Skeletal muscle tissue (tissue), 4 donors: ENCODE data around the gene KXD1. TPM values are rescaled to one million over a fixed set of nuclear protein-coding genes. Genes with fewer than 3 reads are reported as not detected.

Experiments used
- H3K27ac ChIP-seq: one replicate; pipeline ENCODE4 v1.7.0; 2013; ENCODE audit warnings: mild to moderate bottlenecking, low read depth, low read length, inconsistent platforms
- H3K27me3 ChIP-seq, 3 donors: one replicate each; pipeline ENCODE4 v1.7.0; 2013; ENCODE audit warnings: low read length in 3 of 3; ENCODE audit not compliant: control insufficient read depth in 3 of 3, insufficient read depth in 3 of 3
- H3K36me3 ChIP-seq, 3 donors: one replicate each; pipeline ENCODE4 v1.7.0; 2013; ENCODE audit warnings: low read length in 3 of 3; ENCODE audit not compliant: control insufficient read depth in 3 of 3, insufficient read depth in 3 of 3
- H3K4me1 ChIP-seq, 3 donors: one replicate each; pipeline ENCODE4 v1.7.0; 2013; ENCODE audit warnings: low read length in 3 of 3, mild to moderate bottlenecking in 3 of 3; ENCODE audit not compliant: control insufficient read depth in 3 of 3, insufficient read depth in 3 of 3
- H3K4me3 ChIP-seq, 3 donors: one replicate each; pipeline ENCODE4 v1.7.0; 2013; ENCODE audit warnings: low read length in 3 of 3
- H3K9ac ChIP-seq, 3 donors: one replicate each; pipeline ENCODE4 v1.7.0; 2013; ENCODE audit warnings: low read length in 3 of 3, mild to moderate bottlenecking in 3 of 3, moderate library complexity in 2 of 3, low read depth in 1 of 3
- H3K9me3 ChIP-seq, 3 donors: one replicate each; pipeline ENCODE4 v1.7.0; 2013; ENCODE audit warnings: low read length in 3 of 3; ENCODE audit not compliant: control insufficient read depth in 3 of 3
- total RNA-seq: library from RNA; depleted of rRNA; stranded (reverse); fragments of >200 nt; gene quantifications from one replicate; pipeline ENCODE4 v1.2.3, GENCODE V29; 2014
- donor health status: Osteomylitis.

KXD1 gene
- 36.0 TPM for total RNA-seq

DNA sequence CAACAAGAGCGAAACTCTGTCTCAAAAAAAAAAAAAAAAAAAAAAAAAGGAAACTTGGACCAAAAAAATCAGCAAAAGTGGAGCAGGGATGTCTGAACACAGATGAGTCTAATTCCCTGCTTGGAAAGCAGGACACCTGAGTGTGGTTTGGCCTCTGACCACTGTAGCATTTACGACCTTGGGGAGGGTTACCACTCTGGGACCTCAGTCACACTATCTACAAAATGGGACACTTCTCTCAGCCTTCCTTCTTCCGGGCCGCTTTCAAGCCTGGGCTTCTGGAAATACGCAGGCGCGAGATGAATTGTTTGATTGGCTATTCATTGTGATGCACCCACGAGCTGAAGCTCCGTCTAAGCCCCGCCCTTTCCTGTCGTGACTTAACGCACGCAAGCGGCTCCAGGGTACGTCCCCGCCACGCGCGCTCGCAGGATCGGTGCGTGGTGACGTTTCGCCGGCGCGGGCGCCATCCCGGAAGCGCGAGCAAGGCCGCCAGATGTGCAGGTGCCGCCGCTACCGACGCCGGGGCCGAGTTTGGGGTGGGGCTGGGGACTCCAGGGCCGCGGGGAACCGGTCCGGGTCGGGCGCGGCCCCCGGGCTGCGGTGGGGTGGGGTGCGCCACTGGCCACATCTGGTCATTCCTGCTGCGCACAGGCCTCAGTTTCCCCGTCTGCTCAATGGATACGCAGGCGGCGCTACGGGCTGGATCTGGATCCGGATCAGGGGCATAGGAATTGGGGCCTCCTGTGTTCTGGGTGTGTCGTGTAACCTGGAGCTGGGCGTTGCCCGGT, at the start of gene KXD1:
TSS of gene KXD1 (plus strand) at position 460 of the 791 bp plus-strand sequence. CDS start 4,187 bp downstream, outside the sequence.
- H3K9me3 ChIP-seq, result no peaks in the 10 kb centered on the region
- H3K27ac ChIP-seq, result peak within 1 kb of the TSS; percentile 91
- peak within 1 kb of the TSS; percentile 91 to 94 (median 93) for H3K9ac ChIP-seq
- no peaks in the 10 kb centered on the region for H3K27me3 ChIP-seq
- H3K36me3 ChIP-seq, result peaks cover 0 to 1% (median 0%) of the 10 kb centered on the region in 3 donors
- H3K4me3 ChIP-seq, result peak within 1 kb of the TSS; percentile 89 to 96 (median 94)
- H3K4me1 ChIP-seq, result peaks cover 16 to 20% (median 19%) of the 10 kb centered on the region in 3 donors

GRCh38 chr19:18508585-18508984, 49.1 kb upstream of the KXD1 start:
- peaks cover 80 to 90% (median 83%) of the 10 kb centered on the region in 3 donors for H3K4me1 ChIP-seq
- no peaks in the 10 kb centered on the region for H3K9me3 ChIP-seq
- no peaks in the 10 kb centered on the region for H3K27me3 ChIP-seq

GRCh38 chr19:18510216-18510615, 47.5 kb upstream of the KXD1 start:
- Histone ChIP-seq H3K4me1 (peaks cover 78 to 90% (median 80%) of the 10 kb centered on the region in 3 donors), H3K27me3 (no peaks in the 10 kb centered on the region), H3K36me3 (no peaks in the 10 kb centered on the region), H3K9ac (peak overlapping the region; percentile 33 to 55 (median 50)), H3K9me3 (no peaks in the 10 kb centered on the region), H3K27ac (peak overlapping the region; percentile 80), H3K4me3 (no peak overlapping the region)

More at GRCh38 chr19:18508585-18508984, 49.1 kb upstream of the KXD1 start:
- peak overlapping the region; percentile 80 for H3K27ac ChIP-seq
- no peaks in the 10 kb centered on the region for H3K36me3 ChIP-seq
- H3K9ac ChIP-seq, result peak overlapping the region in 2 of 3 donors; percentile 43 to 57
- H3K4me3 ChIP-seq, result peak overlapping the region in 1 of 3 donors; percentile 11

DNA sequence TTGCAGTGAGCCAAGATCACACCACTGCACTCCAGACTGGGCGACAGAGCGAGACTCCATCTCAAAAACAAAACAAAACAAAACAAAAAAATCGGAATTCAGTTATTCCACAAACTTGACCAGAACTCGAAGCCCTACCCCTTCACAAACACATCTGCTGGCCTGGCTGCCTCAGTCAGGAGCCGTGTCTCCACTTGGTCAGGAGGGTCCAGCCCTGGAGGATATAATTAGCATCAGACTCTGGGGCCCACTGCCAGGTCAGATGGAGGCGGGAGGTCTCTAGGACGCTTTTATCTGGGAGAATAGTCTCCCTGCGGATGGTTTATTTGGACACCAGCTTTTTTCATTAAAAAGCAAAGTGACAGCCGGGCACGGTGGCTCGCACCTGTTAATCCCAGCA, 43.8 kb upstream of the KXD1 start:
- Histone ChIP-seq H3K9me3 (no peaks in the 10 kb centered on the region), H3K4me3 (no peak overlapping the region), H3K27me3 (no peaks in the 10 kb centered on the region), H3K4me1 (peaks cover 67 to 80% (median 67%) of the 10 kb centered on the region in 3 donors), H3K27ac (peak overlapping the region; percentile 75), H3K36me3 (no peaks in the 10 kb centered on the region), H3K9ac (no peak overlapping the region)

DNA sequence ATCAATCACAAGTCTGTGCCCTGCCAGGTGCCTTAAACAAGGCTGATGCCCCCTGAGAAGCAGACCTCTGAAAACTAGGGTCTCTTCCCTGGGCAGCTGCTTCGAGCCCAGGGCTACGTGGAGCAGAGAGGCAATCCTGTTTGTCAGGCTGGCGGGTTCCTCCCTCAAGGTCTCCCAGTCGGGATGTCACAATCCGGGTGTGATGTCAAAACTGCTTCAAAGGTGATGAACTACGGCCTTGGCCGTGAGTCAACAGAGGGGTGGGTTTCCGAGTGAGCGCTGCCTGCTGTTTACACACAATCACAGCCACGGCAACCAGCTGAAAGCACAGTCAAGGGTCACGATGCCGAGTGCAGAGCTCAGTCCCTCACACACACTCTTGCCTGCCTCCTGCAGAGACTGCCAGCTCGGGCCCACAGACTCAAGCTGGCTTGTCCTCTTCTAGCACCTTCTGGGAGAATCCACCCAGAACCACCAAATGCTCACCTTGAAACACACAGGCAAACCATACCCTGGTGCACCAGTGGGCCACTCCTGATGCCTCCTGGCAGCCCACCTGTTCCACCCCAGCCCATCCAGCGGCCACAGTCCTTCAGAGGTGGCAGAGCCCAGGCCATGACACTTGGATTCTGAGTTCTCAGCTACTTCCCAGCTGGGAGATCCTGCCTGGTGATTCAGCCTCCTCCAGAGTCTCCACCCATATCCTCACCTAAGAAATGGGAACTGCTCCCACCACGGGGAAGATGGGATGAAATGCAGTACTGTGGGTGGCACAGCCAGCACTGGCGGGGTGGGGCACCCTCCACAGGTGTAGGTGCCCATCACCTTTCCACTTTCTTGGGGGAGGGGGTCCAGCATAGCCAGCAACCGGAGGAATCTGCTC, 42.6 kb upstream of the KXD1 start:
- Histone ChIP-seq H3K36me3 (no peaks in the 10 kb centered on the region), H3K27me3 (no peaks in the 10 kb centered on the region), H3K9me3 (no peaks in the 10 kb centered on the region), H3K27ac (peak overlapping the region; percentile 75), H3K9ac (peak overlapping the region; percentile 34 to 60 (median 44)), H3K4me3 (peak overlapping the region in 1 of 3 donors; percentile 29), H3K4me1 (peaks cover 67 to 80% (median 67%) of the 10 kb centered on the region in 3 donors)

- Histone ChIP-seq H3K36me3 (no peaks in the 10 kb centered on the region), H3K27ac (peak overlapping the region; percentile 75), H3K4me1 (peaks cover 64 to 76% (median 65%) of the 10 kb centered on the region in 3 donors), H3K4me3 (no peak overlapping the region), H3K9me3 (no peaks in the 10 kb centered on the region), H3K27me3 (no peaks in the 10 kb centered on the region), H3K9ac (peak overlapping the region in 2 of 3 donors; percentile 25 to 42)
Observed at GRCh38 chr19:18515959-18516358, 41.7 kb upstream of the KXD1 start.

DNA sequence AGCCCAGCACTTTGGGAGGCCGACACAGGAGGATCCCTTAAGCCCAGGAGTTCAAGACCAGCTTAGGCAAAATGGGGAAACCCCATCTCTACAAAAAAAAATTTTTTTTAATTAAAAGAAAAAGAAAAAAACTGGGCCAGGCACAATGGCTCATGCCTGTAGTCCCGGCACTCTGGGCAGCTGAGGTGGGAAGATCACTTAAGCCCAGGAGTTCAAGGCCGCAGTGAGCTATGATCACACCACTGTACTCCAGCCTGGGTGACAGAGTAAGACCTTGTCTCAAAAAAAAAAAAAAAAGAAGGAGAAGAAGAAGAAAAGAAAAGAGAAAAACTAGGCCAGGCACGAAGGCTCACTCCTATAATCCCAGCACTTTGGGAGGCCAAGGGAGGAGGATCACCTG, 40.1 kb upstream of the KXD1 start:
- Histone ChIP-seq H3K27me3 (no peaks in the 10 kb centered on the region), H3K4me3 (no peak overlapping the region), H3K27ac (peak overlapping the region; percentile 100), H3K9me3 (no peaks in the 10 kb centered on the region), H3K9ac (no peak overlapping the region), H3K4me1 (peaks cover 62 to 69% (median 62%) of the 10 kb centered on the region in 3 donors), H3K36me3 (no peaks in the 10 kb centered on the region)

DNA sequence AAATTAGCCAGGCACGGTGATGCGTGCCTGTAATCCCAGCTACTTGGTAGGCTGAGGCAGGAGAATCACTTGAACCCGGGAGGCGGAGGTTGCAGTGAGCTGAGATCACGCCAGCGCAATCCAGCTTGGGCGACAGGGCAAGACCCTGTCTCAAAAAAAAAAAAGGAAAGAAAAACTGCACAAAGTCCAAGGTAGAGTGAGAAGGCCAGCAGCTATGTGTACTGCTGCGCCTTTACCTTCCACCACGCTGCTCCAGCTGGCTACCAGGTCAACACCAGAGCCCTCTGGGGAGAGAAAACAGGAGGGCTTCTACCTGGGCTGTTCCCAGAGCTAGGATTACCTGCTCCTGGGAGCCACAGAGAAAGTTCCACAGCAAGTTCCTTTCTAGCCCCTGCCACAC, 39.0 kb upstream of the KXD1 start:
- Histone ChIP-seq H3K4me1 (peaks cover 52 to 61% (median 54%) of the 10 kb centered on the region in 3 donors), H3K4me3 (no peak overlapping the region), H3K36me3 (no peaks in the 10 kb centered on the region), H3K9ac (peak overlapping the region in 2 of 3 donors; percentile 33 to 100), H3K27ac (peak overlapping the region; percentile 100), H3K27me3 (no peaks in the 10 kb centered on the region), H3K9me3 (no peaks in the 10 kb centered on the region)

DNA sequence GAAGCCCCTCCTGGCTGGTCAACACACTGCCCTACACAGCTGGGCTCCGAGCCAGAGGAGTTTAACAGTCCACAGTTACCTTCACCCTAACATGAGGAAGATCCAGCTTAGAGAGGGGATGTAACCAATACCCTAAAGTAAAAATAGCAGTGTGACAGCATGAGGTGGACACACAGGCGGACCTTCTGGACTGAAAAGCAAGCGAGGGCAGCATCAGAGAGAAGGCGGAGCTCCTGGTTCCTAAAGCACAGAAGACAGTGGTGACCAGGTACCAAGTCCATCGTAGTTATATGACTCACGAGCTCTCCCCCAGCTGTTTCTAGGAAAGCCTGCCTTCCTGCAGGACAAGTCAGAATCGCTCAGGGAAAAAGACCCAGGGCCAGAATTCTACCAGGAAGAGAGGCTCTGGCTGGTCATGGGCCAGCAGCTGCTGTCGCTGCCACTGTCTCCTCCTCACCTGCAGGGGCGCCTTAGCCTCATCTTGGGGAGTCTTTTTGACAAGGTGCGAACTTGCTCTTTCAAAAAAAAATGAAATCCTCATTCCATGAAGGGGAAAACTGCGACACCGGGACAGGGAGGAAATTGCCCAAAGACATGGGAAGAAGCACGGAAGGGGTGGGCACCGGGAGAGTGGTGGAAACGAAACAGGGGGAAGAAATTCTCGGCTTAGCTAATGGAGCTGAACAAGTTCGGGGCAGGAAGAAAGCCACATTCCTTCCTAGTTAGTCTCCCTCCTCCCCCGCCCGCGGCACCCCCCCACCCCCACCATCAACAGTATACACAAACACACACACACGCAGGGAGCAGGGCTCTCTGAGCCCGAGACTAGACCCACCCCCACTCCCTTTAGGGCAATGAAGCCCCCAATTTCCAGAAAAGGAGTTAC, 37.5 kb upstream of the KXD1 start:
- Histone ChIP-seq H3K9me3 (no peaks in the 10 kb centered on the region), H3K4me3 (peak overlapping the region; percentile 91 to 100 (median 98)), H3K36me3 (no peaks in the 10 kb centered on the region), H3K27me3 (no peaks in the 10 kb centered on the region), H3K27ac (peak overlapping the region; percentile 100), H3K4me1 (peaks cover 38 to 46% (median 41%) of the 10 kb centered on the region in 3 donors), H3K9ac (peak overlapping the region; percentile 99 to 100 (median 100))
